HG02943 (cell line): ENCODE measurements around the gene HOOK2.
A peak's percentile ranks its signal among the peaks of the same experiment; 100 is the strongest.
"Not testable (repeated sequence)": the region's sequence is repeated elsewhere in the genome, so short reads cannot be mapped to it uniquely, and the experiment has no call there.

Experiments
- ATAC-seq: cut with Tn5 transposase; IDR thresholded peaks from one replicate; pipeline ENCODE4 v1.9.1; 2021; ENCODE audit warnings: mild to moderate bottlenecking, low read depth, moderate library complexity; ENCODE audit not compliant: unreplicated experiment

Gene HOOK2, protein sequence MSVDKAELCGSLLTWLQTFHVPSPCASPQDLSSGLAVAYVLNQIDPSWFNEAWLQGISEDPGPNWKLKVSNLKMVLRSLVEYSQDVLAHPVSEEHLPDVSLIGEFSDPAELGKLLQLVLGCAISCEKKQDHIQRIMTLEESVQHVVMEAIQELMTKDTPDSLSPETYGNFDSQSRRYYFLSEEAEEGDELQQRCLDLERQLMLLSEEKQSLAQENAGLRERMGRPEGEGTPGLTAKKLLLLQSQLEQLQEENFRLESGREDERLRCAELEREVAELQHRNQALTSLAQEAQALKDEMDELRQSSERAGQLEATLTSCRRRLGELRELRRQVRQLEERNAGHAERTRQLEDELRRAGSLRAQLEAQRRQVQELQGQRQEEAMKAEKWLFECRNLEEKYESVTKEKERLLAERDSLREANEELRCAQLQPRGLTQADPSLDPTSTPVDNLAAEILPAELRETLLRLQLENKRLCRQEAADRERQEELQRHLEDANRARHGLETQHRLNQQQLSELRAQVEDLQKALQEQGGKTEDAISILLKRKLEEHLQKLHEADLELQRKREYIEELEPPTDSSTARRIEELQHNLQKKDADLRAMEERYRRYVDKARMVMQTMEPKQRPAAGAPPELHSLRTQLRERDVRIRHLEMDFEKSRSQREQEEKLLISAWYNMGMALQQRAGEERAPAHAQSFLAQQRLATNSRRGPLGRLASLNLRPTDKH

DNA sequence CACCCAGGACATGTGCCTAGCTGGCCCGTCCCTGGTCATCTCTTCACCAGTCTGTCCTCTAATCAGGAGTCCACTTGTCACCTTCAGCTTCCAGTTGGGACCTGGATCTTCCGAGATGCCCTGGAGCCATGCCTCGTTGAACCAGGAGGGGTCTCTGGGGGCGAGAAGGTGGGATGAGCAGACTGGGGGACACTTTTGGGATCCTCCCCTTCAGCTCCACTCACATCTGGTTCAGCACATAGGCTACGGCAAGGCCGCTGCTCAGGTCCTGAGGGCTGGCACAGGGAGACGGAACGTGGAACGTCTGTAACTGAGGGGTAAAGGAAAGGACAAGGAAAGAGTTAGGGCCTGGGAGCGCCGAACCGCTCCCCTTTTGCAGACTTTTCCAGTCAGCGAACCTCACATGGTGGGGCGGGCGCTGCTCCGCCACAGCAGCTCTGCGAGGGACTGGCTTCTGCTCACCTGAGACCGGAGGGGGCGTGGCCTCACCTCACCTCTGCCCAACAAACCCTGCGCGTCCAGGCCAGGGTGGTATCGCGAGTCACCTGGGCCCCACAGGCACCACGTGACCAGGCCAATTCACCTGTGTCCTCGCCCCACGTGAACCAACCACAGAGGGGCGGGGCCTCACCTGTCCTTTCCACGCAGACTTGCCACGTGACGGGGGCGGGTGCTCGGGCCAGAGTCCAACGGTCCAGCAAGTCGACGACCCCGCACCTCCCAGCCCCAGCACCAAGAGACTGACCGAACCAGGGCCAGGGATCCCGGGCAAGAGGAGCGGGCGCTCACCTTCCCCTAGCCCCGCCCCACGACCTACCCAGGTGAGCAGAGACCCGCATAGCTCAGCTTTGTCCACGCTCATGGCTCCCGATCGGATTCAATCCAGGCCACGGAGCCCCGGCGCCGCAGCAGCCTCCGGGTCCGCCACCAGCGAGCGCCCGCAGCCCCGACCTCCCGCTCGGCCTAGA lies at the start of gene HOOK2:
Gene HOOK2, minus strand, starts transcription at position 965 of the 968 bp plus-strand sequence. Its CDS starts 103 bp downstream, at position 862.
- ATAC-seq = peak; percentile 10

DNA sequence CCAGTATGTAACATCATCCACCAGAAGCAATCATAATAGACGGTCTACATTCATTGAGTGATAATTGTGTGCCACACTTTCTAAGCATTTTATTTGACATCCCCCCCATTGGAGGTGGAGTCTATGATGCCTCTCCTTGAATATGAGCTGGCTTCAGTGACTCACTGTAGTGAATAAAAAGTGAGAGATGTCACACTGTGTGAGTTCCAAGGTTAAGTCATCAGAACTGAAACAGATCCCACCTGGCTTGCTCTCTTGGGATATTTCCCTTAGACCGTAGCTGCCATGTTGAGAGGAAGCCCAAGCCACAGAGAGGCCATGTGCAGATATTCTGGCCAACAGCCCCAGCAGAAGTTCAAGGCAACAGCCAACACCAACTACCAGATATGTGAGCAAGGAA lies 46.4 kb upstream of the HOOK2 start:
- no peak for ATAC-seq

DNA sequence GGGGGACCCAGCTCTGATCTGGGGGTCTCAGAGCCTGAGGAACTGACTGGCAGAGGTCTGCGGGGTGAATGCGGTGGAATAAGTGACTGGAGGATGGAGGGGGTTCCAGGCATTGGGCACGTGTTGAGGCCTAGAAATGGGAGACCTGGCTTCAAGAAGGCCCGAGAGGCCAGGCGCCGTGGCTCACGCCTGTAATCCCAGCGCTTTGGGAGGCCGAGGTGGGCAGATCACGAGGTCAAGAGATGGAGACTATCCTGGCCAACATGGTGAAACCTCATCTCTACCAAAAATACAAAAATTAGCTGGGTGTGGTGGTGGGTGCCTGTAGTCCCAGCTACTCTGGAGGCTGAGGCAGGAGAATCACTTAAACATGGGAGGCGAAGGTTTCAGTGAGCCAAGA lies 42.5 kb upstream of the HOOK2 start:
- ATAC-seq = not testable (repeated sequence)

DNA sequence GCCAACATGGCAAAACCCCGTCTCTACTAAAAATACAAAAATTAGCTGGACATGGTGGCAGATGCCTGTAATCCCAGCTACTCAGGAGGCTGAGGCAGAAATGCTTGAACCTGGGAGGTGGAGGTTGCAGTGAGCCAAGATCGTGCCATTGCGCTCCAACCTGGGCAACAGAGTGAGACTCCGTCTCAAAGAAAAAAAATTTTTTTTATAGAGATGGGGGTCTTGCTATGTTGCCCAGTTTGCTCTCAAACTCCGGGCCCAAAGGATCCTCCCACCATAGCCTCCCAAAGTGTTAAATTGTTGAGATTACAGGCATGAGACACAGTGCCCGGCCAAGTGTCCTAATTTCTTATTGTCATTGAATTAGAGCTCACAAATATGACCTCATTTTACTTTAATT lies 41.8 kb upstream of the HOOK2 start:
- ATAC-seq = not testable (repeated sequence)

DNA sequence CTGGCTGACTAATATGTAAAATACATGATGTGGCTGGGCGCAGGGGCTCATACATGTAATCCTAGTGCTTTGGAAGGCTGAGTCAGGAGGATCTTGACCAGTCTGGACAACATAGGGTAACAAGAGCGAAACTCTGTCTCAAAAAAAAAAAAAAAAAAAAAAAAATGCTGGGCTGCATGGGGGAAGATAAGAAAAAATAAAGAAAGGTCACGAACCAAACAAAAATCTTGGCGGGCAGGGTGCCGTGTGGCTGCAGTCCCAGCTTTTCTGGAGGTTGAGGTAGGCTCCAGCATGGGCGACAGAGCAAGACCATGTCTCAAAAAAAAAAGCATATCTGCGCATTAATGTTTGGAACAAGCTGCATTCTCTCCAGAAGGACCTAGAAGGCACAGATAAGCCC lies 39.7 kb upstream of the HOOK2 start:
- ATAC-seq = no peak

DNA sequence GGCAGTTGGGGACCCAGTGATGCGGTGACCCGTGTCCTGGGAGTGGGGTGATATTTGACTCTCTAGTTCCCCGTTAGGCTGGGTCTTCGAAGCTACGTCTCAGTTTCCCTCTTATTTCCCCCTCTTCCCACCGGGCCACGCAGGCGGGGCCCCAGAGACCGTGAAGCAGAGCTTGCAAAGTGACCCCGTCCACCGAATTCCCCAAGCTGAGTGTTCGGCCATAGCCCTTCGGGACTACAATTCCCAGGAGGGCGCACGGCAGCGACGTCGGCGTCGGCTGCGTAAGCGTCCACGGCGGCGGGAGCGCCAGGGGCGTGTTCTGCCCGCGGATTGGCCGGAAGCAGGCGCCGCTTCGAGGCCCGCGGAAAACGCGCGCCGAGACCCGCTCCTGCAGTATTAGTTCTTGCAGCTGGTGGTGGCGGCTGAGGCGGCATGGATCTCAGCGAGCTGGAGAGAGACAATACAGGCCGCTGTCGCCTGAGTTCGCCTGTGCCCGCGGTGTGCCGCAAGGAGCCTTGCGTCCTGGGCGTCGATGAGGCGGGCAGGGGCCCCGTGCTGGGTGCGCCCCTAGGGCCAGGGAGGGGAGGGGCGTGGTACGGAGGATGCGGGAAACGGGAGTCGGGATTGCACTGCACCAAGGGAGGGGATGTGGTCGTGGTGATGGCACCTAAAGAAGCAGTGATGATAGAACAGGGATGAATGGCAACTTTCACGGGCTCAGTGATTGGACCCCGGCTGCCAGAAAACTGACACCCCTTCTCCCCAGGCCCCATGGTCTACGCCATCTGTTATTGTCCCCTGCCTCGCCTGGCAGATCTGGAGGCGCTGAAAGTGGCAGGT lies 31.1 kb upstream of the HOOK2 start, which contains the start of gene RNASEH2A:
Gene RNASEH2A, plus strand, starts transcription at position 343 of the 840 bp plus-strand sequence. Its CDS starts 90 bp downstream, at position 433.
- ATAC-seq = peak; percentile 73

DNA sequence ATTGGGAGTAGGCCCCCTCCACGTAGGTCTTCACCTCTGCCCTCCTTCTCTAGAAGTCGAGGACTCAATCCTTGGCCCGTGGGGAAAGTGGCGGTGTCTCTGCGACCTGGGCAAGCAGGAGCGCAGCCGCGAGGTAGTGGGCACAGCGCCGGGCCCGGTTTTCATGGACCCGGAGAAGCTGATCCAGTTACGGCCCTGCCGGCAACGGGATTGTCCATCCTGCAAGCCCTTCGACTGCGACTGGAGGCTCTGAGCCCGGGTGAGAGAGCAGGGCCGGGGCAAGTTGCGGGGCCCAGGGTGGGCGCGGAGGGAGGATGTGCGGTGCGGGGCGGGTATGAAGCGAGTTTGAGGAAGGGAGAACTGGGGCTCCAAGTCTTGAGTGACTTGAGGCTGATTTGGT lies 28.7 kb upstream of the HOOK2 start:
- ATAC-seq = no peak

DNA sequence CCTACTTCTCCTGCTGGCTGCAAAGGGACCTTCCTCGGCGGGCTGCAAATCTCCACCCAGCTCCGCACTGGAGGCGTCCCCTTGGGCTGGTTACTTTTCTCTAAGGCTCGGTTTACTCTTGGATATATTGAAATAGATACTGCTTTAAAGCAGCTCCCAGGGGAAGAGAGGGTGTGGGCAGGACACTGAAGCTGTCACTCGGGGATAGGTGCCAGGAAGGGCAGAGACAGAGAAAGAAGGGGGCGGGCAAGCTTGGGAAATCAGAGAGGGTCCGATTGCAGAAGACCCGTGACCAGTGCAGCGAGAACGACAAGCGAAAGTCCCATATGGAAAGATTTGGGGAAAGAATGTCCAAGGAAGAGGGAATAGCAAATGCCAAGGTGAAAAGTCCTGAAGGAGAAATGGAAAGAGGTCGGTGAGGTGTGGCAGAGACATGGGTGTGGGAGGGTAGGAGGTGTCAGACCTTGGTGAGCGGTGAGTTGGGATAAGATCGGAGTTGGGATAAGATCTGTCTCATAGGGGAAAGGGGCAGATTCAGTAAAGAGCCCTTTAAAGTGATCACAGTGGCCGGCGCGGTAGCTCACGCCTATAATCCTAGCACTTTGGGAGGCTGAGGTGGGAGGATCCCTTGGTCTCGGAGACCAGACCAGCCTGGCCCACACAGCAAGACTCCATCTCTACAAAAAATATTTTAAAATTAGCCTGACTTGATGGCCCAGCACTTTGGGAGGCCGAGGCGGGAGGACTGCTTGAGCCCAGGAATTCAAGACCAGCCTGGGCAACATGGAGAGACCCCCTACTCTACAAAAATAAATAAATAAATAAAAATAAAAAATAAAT lies 27.1 kb upstream of the HOOK2 start:
- no peak for ATAC-seq

DNA sequence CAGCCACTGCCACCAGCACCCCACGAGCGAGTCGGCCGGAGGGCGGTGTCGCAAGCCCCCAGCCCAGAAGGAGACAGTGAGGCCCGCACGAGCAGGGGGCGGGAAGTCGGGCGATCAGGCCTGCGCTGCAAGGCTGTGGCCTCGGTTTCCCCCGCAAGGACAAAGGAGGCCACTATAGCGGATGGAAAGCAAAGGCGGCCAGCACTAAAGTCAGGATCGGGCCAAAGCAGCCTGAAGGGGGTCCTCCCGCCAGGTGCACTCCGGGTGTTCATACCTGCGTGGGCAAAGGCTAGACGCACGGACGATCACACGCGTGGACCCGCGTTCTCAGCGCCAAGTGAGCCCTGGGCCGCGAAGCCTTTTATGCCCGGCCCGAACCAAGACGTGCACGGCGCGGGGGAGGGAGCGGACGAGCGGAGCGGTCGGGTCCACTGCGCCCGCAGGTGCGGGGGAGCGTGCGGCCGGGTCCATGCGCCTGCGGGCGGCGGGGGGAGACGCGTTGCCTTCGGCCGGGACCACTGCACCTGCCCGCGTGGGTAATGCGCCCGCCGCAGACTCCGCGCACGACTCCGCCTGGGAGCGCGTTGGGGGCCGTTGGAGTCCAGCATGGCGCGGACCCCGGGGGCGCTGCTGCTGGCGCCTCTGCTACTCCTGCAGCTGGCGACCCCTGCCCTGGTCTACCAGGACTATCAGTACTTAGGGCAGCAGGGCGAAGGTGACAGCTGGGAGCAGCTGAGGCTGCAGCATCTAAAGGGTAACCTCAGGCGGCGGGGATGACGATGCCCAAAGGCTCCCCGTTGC lies 26.3 kb upstream of the HOOK2 start, which contains the start of the genes PRDX2 and THSD8:
Gene PRDX2, minus strand, starts transcription at position 335 of the 801 bp plus-strand sequence. CDS start 539 bp downstream, outside the sequence.
Gene THSD8, plus strand, starts transcription at position 604 of the 801 bp plus-strand sequence. Its CDS starts 3 bp downstream, at position 607.
- ATAC-seq = no peak

DNA sequence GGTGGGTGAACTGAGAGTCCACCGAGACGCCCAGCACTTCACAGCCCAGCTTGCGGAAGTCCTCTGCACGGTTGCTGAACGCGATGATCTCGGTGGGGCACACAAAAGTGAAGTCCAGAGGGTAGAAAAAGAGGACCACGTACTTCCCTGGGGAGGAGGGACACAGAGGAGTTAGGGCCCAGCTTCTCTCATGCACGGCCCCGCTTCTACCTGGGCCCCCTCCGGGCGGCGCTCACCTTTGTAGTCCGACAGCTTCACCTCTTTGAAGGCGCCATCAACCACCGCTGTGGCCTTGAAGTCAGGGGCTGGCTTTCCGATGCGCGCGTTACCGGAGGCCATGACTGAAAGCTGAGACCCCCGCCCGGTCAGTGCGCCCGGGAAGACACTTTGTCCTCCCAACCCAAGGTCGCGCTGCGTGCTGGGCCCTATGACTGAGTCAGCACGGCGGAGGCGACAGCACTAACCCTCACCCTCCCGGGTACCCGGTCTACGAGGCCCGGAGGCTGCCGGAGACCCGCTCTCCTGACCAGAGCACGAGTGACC lies 25.6 kb upstream of the HOOK2 start:
- ATAC-seq = no peak

DNA sequence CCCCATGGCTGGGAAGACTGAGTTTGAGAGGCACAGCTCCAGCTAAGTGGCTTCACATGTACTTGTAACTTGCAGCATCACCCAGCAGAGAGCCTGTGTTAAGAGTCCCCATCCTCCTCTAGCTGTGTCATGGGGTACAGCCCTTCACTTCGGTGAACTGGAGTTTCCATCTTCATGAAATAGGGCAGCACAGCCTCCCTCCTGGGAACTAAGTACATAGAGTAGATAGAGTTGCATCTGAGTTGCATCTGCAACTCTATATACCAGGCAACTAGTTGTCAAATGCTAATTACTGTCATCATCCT lies 25.1 kb upstream of the HOOK2 start:
- ATAC-seq = no peak

DNA sequence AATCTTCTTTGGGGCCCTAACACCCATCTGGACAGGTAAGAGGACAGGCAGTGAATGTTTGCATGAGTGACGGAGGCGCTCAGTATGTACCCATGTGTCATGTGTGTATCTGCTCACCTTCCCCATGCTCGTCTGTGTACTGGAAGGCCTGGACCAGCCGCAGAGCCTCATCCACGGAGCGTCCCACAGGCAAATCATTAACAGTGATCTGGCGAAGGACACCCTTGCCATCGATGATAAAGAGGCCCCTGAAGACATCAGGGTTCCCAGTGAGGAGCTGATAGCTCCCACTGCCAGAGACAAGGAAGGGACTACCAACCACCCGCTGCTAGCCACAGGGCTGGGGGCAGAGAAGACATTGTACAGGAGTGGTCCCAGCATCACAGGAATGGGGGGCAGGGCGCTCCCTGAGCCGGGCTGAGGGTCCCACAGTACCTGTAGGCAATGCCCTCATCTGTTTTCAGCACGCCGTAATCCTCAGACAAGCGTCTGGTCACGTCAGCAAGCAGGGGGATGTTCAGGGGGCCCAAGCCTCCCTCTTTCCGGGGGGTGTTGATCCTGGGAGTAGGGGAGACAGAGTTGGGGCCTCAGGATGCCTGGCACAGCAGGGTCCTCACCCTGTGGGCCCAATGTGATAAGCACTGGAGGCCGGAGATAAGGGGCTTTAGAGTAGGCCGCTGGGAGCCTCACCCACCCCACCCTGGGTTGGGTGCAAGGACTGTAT lies 24.6 kb upstream of the HOOK2 start:
- ATAC-seq = no peak

DNA sequence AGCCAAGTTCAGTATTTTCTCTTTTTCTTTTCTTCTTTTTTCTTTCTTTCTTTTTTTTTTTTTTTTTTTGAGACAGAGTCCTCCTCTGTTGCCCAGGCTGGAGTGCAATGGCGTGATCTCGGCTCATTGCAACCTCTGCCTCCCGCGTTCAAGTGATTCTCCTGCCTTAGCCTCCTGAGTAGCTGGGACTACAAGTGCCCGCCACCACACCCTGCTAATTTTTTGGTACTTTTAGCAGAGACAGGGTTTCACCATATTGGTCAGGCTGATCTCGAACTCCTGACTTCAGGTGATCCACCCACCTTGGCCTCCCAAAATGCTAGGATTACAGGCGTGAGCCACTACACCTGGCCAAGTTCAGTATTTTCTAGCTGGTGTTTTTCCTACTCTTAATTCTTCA lies 22.3 kb upstream of the HOOK2 start:
- not testable (repeated sequence) for ATAC-seq

DNA sequence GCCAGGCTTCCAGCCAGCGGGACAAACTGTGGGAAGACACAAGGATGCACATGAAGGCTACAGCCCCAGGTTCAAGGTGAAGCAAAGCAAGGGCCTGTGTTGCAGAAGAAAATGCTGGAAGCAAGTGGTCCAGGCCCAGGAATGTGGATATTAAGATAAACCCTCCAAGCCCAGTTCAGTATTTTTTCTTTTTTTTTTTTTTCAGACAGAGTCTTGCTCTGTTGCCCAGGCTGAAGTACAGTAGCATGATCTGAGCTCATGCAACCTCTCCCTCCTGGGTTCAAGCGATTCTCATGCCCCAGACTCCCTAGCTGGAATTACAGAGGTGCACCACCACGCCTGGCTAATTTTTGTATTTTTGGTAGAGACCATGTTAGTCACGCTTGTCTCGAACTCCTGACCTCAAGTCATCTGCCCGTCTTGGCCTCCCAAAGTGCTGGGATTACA lies 21.8 kb upstream of the HOOK2 start:
- no peak for ATAC-seq

DNA sequence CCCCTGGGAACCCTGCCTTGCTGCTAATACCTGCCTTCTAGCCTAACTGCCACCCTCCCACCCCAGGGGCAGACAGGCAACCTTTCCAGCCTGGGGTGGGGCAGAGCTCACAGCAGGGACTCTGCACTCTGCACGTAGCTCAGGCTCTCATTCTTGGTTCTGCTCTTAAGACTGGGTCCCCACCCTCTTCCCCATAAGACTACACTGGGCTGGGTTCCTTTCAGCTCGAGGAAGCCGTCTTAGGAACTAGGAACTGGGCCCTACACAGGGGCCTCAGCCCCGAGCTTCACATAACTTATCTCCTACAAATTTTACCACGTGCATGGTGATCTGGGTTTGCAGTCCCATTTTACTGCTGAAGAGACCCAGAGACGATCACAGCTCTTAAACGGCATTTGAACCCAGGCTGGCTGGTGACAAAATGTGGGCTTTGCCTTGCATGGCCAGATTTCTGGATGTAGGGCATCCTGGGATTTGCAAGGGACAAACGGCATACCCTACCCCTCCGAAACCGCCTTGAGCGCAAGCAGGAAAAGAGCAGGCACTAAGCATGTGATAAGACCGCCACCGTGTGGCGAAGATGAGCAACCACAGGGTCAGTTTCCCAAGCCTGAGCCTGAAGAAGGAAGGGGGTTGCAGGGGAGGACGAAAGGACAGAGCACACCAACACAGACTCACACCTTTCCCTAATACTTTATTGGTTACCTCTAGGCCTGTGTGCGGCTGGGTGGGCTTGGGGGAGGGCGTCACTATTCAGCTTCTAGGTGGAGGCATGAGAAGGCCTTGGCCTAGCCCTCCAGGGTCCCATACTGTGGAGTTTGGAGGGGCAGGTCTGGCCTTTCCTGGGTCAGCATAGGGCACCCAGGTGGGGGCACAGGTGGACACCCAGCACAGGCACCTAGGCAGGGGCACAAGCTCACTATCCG lies 21.1 kb upstream of the HOOK2 start:
- ATAC-seq = no peak

DNA sequence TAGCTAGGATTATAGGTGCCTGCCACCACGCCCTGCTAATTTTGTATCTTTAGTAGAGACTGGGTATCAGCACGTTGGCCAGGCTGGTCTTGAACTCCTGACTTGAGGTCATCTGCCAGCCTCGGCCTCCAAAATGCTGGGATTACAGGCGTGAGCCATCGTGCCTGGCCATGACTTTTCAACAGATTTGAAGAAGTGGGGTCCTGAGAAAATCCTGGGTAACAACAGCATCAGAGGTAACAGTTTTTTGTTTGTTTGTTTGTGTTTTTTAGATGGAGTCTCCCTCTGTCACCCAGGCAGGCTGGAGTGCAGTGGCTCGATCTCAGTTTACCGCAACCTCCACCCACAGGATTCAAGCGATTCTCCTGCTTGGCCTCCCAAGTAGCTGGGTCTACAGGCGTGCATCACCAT lies 19.6 kb upstream of the HOOK2 start:
- ATAC-seq = no peak
